Measurements from ENCODE around the gene TDRD1.

GRCh38 chr10:114259824-114260223 is 80.7 kb downstream of the TDRD1 start:
- TF ChIP-seq, protein P1, sequence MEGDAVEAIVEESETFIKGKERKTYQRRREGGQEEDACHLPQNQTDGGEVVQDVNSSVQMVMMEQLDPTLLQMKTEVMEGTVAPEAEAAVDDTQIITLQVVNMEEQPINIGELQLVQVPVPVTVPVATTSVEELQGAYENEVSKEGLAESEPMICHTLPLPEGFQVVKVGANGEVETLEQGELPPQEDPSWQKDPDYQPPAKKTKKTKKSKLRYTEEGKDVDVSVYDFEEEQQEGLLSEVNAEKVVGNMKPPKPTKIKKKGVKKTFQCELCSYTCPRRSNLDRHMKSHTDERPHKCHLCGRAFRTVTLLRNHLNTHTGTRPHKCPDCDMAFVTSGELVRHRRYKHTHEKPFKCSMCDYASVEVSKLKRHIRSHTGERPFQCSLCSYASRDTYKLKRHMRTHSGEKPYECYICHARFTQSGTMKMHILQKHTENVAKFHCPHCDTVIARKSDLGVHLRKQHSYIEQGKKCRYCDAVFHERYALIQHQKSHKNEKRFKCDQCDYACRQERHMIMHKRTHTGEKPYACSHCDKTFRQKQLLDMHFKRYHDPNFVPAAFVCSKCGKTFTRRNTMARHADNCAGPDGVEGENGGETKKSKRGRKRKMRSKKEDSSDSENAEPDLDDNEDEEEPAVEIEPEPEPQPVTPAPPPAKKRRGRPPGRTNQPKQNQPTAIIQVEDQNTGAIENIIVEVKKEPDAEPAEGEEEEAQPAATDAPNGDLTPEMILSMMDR (conservative IDR thresholded peaks at IDR 0.05; ENCODE audit: low read depth, low read length) = no peak
- TF ChIP-seq EZH2 (IDR thresholded peaks at IDR 0.05; ENCODE audit: borderline replicate concordance, low read depth, low read length, poor library complexity, severe bottlenecking) = no peak
